Activated CD8-positive, alpha-beta T cell treated with anti-CD3 and anti-CD28 coated beads, Interleukin-2, amount 10 ng/mL, durations not matched to agents 7 days and 5 days (primary cell): ENCODE measurements around the gene GLRA1. TPM values are rescaled to one million over a fixed set of nuclear protein-coding genes. Genes with fewer than 3 reads are reported as not detected.
"Not testable (repeated sequence)": the region's sequence is repeated elsewhere in the genome, so short reads cannot be mapped to it uniquely, and the experiment has no call there.

Experiments used
- ATAC-seq: fragments of 150-1000 bp; cut with Tn5 transposase; one replicate; pipeline ENCODE4 v1.10.0; 2021; ENCODE audit warnings: moderate library complexity
- CTCF ChIA-PET: fragments of 350-600 bp; sonication (Branson Sonifier 250); formaldehyde crosslinking; loops from one replicate; lab custom pipeline; 2021; ENCODE audit warnings: antibody characterized with exemption; lab: Charles Lee
- POLR2A ChIA-PET: fragments of 350-600 bp; sonication (Branson Sonifier 250); formaldehyde crosslinking; loops from one replicate; lab custom pipeline; 2021; ENCODE audit warnings: antibody characterized with exemption; lab: Charles Lee
- DNase-seq: peaks from one replicate; pipeline ENCODE4 v3.0.0-alpha.2; 2020
- H3K27ac Mint-ChIP-seq: one replicate; pipeline ENCODE4 v1.8.0; 2021; ENCODE audit warnings: mild to moderate bottlenecking, mixed read lengths
- H3K27me3 Mint-ChIP-seq: one replicate; pipeline ENCODE4 v1.8.0; 2021; ENCODE audit warnings: low read depth, mixed read lengths
- H3K36me3 Mint-ChIP-seq: one replicate; pipeline ENCODE4 v1.8.0; 2021; ENCODE audit warnings: low read depth, mixed read lengths
- H3K4me1 Mint-ChIP-seq: one replicate; pipeline ENCODE4 v1.8.0; 2021; ENCODE audit warnings: low read depth, mixed read lengths
- H3K4me3 Mint-ChIP-seq: one replicate; pipeline ENCODE4 v1.8.0; 2021; ENCODE audit warnings: mild to moderate bottlenecking, mixed read lengths
- H3K9me3 Mint-ChIP-seq: one replicate; pipeline ENCODE4 v1.8.0; 2022; ENCODE audit warnings: mixed read lengths; ENCODE audit not compliant: insufficient read depth
- total RNA-seq, 2 experiments: library from RNA; stranded (reverse); gene quantifications; one replicate each; pipeline ENCODE4 v1.2.3, GENCODE V29; 2021

GLRA1 gene
- total RNA-seq, 2 experiments from 2014 or later = not detected

GRCh38 chr5:151897020-151897552, 27.6 kb downstream of the GLRA1 start:
- Mint-ChIP-seq H3K27me3 (no peaks in the 10 kb centered on the region), H3K9me3 (no peaks in the 10 kb centered on the region), H3K4me1 (no peaks in the 10 kb centered on the region), H3K27ac (no peak overlapping the region), H3K4me3 (no peak overlapping the region), H3K36me3 (no peaks in the 10 kb centered on the region)
- DNase-seq (no peak), ATAC-seq (no peak)
- ChIA-PET POLR2A (no interaction called here), CTCF (interaction anchor here (1.0 kb wide), 1 partner anchor 246 kb away, joined by 3 read pairs; no protein-coding TSS in a partner anchor)

GRCh38 chr5:151896031-151896691, 28.5 kb downstream of the GLRA1 start:
- no peak for ATAC-seq
- no peaks in the 10 kb centered on the region for H3K4me1 Mint-ChIP-seq

GRCh38 chr5:151895660-151896030, 29.0 kb downstream of the GLRA1 start:
- POLR2A ChIA-PET = no interaction called here
- Mint-ChIP-seq H3K27me3 (no peaks in the 10 kb centered on the region), H3K4me1 (no peaks in the 10 kb centered on the region), H3K9me3 (no peaks in the 10 kb centered on the region), H3K27ac (no peak overlapping the region), H3K4me3 (no peak overlapping the region), H3K36me3 (no peaks in the 10 kb centered on the region)
- DNase-seq (no peak), ATAC-seq (no peak)
- CTCF ChIA-PET = no interaction called here

More at GRCh38 chr5:151896031-151896691, 28.5 kb downstream of the GLRA1 start:
- H3K9me3 Mint-ChIP-seq = no peaks in the 10 kb centered on the region
- no peak for DNase-seq
- ChIA-PET CTCF (no interaction called here), POLR2A (no interaction called here)
- no peak overlapping the region for H3K27ac Mint-ChIP-seq
- no peaks in the 10 kb centered on the region for H3K27me3 Mint-ChIP-seq
- no peak overlapping the region for H3K4me3 Mint-ChIP-seq
- no peaks in the 10 kb centered on the region for H3K36me3 Mint-ChIP-seq

- H3K4me1 Mint-ChIP-seq, H3K4me3 Mint-ChIP-seq, DNase-seq, ATAC-seq, H3K27ac Mint-ChIP-seq, POLR2A ChIA-PET, CTCF ChIA-PET, H3K27me3 Mint-ChIP-seq, H3K9me3 Mint-ChIP-seq, H3K36me3 Mint-ChIP-seq: not testable (repeated sequence)
Observed at GRCh38 chr5:151893485-151893884, 31.2 kb downstream of the GLRA1 start.

- Mint-ChIP-seq H3K4me3 (no peak overlapping the region), H3K27me3 (peaks cover 2% of the 10 kb centered on the region), H3K9me3 (no peaks in the 10 kb centered on the region), H3K4me1 (no peaks in the 10 kb centered on the region), H3K27ac (no peak overlapping the region), H3K36me3 (no peaks in the 10 kb centered on the region)
- no peak for ATAC-seq
- no peak for DNase-seq
- CTCF ChIA-PET = no interaction called here
- POLR2A ChIA-PET = no interaction called here
Observed at GRCh38 chr5:151892393-151892792, 32.3 kb downstream of the GLRA1 start.

GRCh38 chr5:151890299-151890698, 34.4 kb downstream of the GLRA1 start:
- DNase-seq = no peak
- POLR2A ChIA-PET = no interaction called here
- H3K4me1 Mint-ChIP-seq = no peaks in the 10 kb centered on the region
- no peaks in the 10 kb centered on the region for H3K36me3 Mint-ChIP-seq
- CTCF ChIA-PET = no interaction called here
- ATAC-seq = no peak
- H3K27me3 Mint-ChIP-seq = peaks cover 2% of the 10 kb centered on the region
- no peak overlapping the region for H3K27ac Mint-ChIP-seq
- H3K4me3 Mint-ChIP-seq = no peak overlapping the region
- H3K9me3 Mint-ChIP-seq = no peaks in the 10 kb centered on the region

- Mint-ChIP-seq H3K27ac (no peak overlapping the region), H3K4me1 (no peaks in the 10 kb centered on the region)
Observed at GRCh38 chr5:151889614-151890013, 35.0 kb downstream of the GLRA1 start.

GRCh38 chr5:151886546-151887275, 37.9 kb downstream of the GLRA1 start:
- ChIA-PET POLR2A (no interaction called here), CTCF (no interaction called here)
- Mint-ChIP-seq H3K36me3 (no peaks in the 10 kb centered on the region), H3K9me3 (no peaks in the 10 kb centered on the region), H3K27me3 (peaks cover 2% of the 10 kb centered on the region), H3K4me3 (no peak overlapping the region), H3K4me1 (no peaks in the 10 kb centered on the region), H3K27ac (no peak overlapping the region)
- ATAC-seq = no peak
- DNase-seq = no peak

More at GRCh38 chr5:151889614-151890013, 35.0 kb downstream of the GLRA1 start:
- Mint-ChIP-seq H3K27me3 (peaks cover 2% of the 10 kb centered on the region), H3K36me3 (no peaks in the 10 kb centered on the region), H3K4me3 (no peak overlapping the region), H3K9me3 (no peaks in the 10 kb centered on the region)
- ATAC-seq (no peak), DNase-seq (no peak)
- POLR2A ChIA-PET = no interaction called here
- CTCF ChIA-PET = no interaction called here

- DNase-seq (no peak), ATAC-seq (no peak)
- H3K27me3 Mint-ChIP-seq = peaks cover 2% of the 10 kb centered on the region
- no peak overlapping the region for H3K27ac Mint-ChIP-seq
- no peaks in the 10 kb centered on the region for H3K9me3 Mint-ChIP-seq
- ChIA-PET POLR2A (no interaction called here), CTCF (no interaction called here)
- H3K4me3 Mint-ChIP-seq = no peak overlapping the region
- no peaks in the 10 kb centered on the region for H3K36me3 Mint-ChIP-seq
- no peaks in the 10 kb centered on the region for H3K4me1 Mint-ChIP-seq
Observed at GRCh38 chr5:151885138-151885908, 39.3 kb downstream of the GLRA1 start.

- Mint-ChIP-seq H3K27me3 (no peaks in the 10 kb centered on the region), H3K9me3 (no peaks in the 10 kb centered on the region), H3K27ac (no peak overlapping the region), H3K4me3 (no peak overlapping the region), H3K36me3 (no peaks in the 10 kb centered on the region), H3K4me1 (no peaks in the 10 kb centered on the region)
- no peak for DNase-seq
- no peak for ATAC-seq
- ChIA-PET POLR2A (no interaction called here), CTCF (interaction anchor here (1.0 kb wide), 1 partner anchor 56 kb away, joined by 3 read pairs; no protein-coding TSS in a partner anchor)
Observed at GRCh38 chr5:151881621-151882225, 42.9 kb downstream of the GLRA1 start.

- no peak for DNase-seq
- Mint-ChIP-seq H3K27me3 (no peaks in the 10 kb centered on the region), H3K27ac (no peak overlapping the region), H3K36me3 (no peaks in the 10 kb centered on the region), H3K9me3 (no peaks in the 10 kb centered on the region), H3K4me3 (no peak overlapping the region), H3K4me1 (no peaks in the 10 kb centered on the region)
- ChIA-PET CTCF (no interaction called here), POLR2A (no interaction called here)
- ATAC-seq = no peak
Observed at GRCh38 chr5:151880324-151880723, 44.3 kb downstream of the GLRA1 start.
